IMR-90 (cell line): ENCODE measurements around the gene SKIC8.

ENCODE experiments used
- FOS ChIP-seq: fragments of 150-350 bp; IDR thresholded peaks from 2 replicates; pipeline ENCODE4 v1.6.1; 2016; ENCODE audit warnings: low read depth, low read length
- MAFK ChIP-seq: IDR thresholded peaks from 2 replicates; pipeline ENCODE4 v1.6.1; 2012; ENCODE audit warnings: low read depth, low read length, improper control_type of control experiment
- POLR2A ChIP-seq: IDR thresholded peaks from 2 replicates; pipeline ENCODE4 v1.6.1; 2012; ENCODE audit warnings: mild to moderate bottlenecking, low read depth, low read length
- RAD21 ChIP-seq: IDR thresholded peaks from 2 replicates; pipeline ENCODE4 v1.6.1; 2012; ENCODE audit warnings: low read length, improper control_type of control experiment
- USF2 ChIP-seq: fragments of 150-350 bp; IDR thresholded peaks from 2 replicates; pipeline ENCODE4 v1.6.1; 2017; ENCODE audit warnings: mild to moderate bottlenecking, antibody characterized with exemption, low read length, low read depth
- TF ChIP-seq, protein P1 (sequence below): conservative IDR thresholded peaks from 2 replicates; pipeline ENCODE4 v1.5.1; 2012; ENCODE audit warnings: mild to moderate bottlenecking, low read depth, low read length, improper control_type of control experiment

GRCh38 chr15:78322243-78322642, 22.8 kb upstream of the SKIC8 start:
- TF ChIP-seq, protein P1, sequence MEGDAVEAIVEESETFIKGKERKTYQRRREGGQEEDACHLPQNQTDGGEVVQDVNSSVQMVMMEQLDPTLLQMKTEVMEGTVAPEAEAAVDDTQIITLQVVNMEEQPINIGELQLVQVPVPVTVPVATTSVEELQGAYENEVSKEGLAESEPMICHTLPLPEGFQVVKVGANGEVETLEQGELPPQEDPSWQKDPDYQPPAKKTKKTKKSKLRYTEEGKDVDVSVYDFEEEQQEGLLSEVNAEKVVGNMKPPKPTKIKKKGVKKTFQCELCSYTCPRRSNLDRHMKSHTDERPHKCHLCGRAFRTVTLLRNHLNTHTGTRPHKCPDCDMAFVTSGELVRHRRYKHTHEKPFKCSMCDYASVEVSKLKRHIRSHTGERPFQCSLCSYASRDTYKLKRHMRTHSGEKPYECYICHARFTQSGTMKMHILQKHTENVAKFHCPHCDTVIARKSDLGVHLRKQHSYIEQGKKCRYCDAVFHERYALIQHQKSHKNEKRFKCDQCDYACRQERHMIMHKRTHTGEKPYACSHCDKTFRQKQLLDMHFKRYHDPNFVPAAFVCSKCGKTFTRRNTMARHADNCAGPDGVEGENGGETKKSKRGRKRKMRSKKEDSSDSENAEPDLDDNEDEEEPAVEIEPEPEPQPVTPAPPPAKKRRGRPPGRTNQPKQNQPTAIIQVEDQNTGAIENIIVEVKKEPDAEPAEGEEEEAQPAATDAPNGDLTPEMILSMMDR: no peak
- TF ChIP-seq MAFK: no peak
- TF ChIP-seq POLR2A: no peak
- TF ChIP-seq USF2: no peak
- no peak for TF ChIP-seq FOS
- no peak for TF ChIP-seq RAD21
